Measurements from ENCODE around the gene CORO7. TPM values are rescaled to one million over a fixed set of nuclear protein-coding genes. Genes with fewer than 3 reads are reported as not detected.
A peak's percentile ranks its signal among the peaks of the same experiment; 100 is the strongest.

The CORO7 gene
- 7.5 and 9.2 TPM in 2 replicates for total RNA-seq (2014; rRNA removed; shearing (Covaris generic); ENCODE audit: low replicate concordance)

GRCh38 chr16:4416200-4417032 lies at the start of gene CORO7:
Gene CORO7 (minus strand): TSS chr16:4416596. CDS start chr16:4416518, 78 bp downstream.
- peak; percentile 96 for DNase-seq
- no peaks in the 10 kb centered on the region for H3K9me3 ChIP-seq
- peak within 1 kb of the TSS; percentile 73 for H3K4me3 ChIP-seq
- 0 out of 2 replicates have a peak, but pooled peaks cover 4% of the 10 kb centered on the region for H3K27me3 ChIP-seq
- peaks cover 3% of the 10 kb centered on the region; the same call in 1 of the 2 replicates for H3K36me3 ChIP-seq

DNA sequence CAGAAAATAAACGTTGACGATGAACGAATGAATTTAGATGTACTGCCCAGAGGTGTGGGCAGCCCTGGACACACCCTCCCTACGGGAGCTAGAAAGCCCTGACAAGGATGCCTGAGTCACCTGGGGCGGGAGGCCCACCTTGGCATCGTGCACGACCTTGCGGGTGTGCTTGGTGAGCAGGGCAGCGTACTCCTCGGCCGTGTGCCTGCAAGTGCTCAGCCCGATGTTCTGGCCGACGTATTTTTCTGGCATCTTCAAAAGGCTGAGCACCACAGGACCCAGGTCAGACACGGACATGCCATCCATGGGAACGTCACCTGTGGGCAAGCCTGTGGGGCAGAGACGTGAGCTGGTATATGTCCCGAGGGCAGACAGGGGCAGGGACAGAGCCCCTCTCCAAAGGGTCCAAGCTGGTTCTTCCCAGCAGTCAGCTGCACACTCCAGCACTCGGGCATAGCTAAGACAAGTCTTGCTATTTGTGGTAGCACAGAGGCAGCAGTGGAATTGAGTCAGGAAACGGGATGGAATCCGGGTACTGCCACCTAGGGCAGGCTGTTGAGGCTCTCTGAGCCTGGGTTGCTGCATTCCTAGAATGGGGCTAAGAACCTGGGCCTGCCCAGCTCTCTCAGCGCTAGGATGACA lies 47.2 kb upstream of the CORO7 start:
- Histone ChIP-seq H3K4me3 (no peak overlapping the region), H3K27me3 (no peaks in the 10 kb centered on the region), H3K9me3 (no peaks in the 10 kb centered on the region), H3K36me3 (peaks cover 53% of the 10 kb centered on the region)
- peak; percentile 13 for DNase-seq

- Histone ChIP-seq H3K4me3 (no peak overlapping the region), H3K36me3 (peaks cover 65% of the 10 kb centered on the region), H3K27me3 (no peaks in the 10 kb centered on the region), H3K9me3 (no peaks in the 10 kb centered on the region)
- DNase-seq: no peak
Measured at GRCh38 chr16:4461250-4462085, 45.1 kb upstream of the CORO7 start.

GRCh38 chr16:4460936-4461249 lies 44.5 kb upstream of the CORO7 start:
- Histone ChIP-seq H3K27me3 (no peaks in the 10 kb centered on the region), H3K4me3 (no peak overlapping the region), H3K36me3 (peaks cover 69% of the 10 kb centered on the region), H3K9me3 (no peaks in the 10 kb centered on the region)
- no peak for DNase-seq

GRCh38 chr16:4455951-4456350 lies 39.6 kb upstream of the CORO7 start:
- no peak for DNase-seq
- Histone ChIP-seq H3K27me3 (no peaks in the 10 kb centered on the region), H3K4me3 (no peak overlapping the region), H3K36me3 (peaks cover 90% of the 10 kb centered on the region), H3K9me3 (no peaks in the 10 kb centered on the region)

DNA sequence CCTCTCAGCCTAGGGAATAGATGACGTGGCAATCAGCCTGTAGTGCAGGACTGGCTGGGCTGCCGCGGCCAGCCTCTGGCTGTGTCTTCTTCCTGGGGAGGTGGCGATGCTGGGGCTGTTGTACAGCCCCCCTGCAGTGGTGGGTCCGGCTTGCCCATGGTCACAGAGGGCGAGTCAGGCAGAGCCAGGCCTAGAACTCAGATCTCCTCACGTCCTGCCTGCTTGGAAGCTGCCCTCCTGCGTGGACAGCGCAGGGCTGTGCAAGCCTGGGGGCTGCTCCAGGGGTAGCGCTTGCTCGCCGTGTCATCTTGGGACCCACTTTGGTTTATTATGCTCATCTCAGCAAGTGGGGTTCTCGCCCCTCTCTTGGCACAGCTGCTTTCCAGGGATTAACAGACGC lies 38.7 kb upstream of the CORO7 start:
- peaks cover 93% of the 10 kb centered on the region for H3K36me3 ChIP-seq
- no peak for DNase-seq
- H3K27me3 ChIP-seq: no peaks in the 10 kb centered on the region
- H3K4me3 ChIP-seq: no peak overlapping the region
- H3K9me3 ChIP-seq: no peaks in the 10 kb centered on the region

DNA sequence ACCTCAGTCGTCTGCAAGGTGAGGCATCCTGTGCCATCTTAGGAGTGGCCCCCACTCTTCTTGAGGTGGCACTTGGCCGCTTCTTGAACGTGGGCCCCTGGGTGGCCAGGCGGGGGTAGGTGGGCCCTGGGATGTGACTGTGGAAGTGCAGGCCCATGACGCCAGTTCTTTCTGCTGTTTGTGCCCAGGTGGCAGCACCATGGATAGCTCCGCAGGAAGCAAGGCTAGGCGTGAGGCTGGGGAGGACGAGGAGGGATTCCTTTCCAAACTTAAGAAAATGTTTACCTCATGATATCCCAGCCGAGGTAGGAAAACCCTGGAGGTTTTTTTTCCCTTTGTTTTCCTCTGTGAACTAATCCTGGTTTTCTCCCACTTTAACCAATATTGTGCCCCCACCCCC lies 38.2 kb upstream of the CORO7 start:
- peaks cover 93% of the 10 kb centered on the region for H3K36me3 ChIP-seq

GRCh38 chr16:4452674-4453073 lies 36.3 kb upstream of the CORO7 start:
- no peak overlapping the region for H3K4me3 ChIP-seq
- peaks cover 89% of the 10 kb centered on the region for H3K36me3 ChIP-seq
- H3K27me3 ChIP-seq: no peaks in the 10 kb centered on the region
- no peaks in the 10 kb centered on the region for H3K9me3 ChIP-seq
- DNase-seq: no peak

More for the DNA sequence above, 38.2 kb upstream of the CORO7 start:
- Histone ChIP-seq H3K4me3 (no peak overlapping the region), H3K27me3 (no peaks in the 10 kb centered on the region), H3K9me3 (no peaks in the 10 kb centered on the region)
- no peak for DNase-seq

DNA sequence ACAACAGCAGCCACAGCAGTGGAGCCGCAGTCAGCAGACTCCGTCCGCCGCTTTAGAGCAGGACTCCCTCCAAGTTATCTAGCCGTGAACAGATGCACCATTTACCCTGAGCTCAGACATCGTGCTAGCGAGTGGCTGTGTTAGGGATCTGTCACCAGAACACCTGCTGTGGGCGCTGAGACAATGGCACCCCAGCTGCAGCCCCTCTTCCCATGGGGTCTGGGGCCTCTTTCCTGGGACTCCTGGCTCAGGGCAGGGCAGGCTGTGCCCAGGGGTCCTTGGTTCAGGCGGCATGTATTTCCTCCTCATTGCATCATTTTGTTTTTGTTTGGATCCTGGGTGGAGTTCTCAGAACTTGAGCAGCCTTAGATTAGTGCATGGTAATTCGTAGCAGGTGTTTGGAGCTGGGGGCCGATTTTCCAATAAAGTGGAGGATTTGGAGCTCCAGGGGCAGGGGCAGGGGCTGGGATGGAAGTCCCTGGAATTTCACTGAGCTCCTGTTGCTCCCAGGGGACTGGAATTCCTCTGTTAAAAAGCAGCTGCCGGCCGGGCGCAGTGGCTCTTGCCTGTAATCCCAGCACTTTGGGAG lies 34.6 kb upstream of the CORO7 start:
- DNase-seq: no peak
- Histone ChIP-seq H3K4me3 (no peak overlapping the region), H3K36me3 (peaks cover 90% of the 10 kb centered on the region), H3K9me3 (no peaks in the 10 kb centered on the region), H3K27me3 (no peaks in the 10 kb centered on the region)

GRCh38 chr16:4450430-4450829 lies 34.0 kb upstream of the CORO7 start:
- H3K36me3 ChIP-seq: peaks cover 90% of the 10 kb centered on the region

DNA sequence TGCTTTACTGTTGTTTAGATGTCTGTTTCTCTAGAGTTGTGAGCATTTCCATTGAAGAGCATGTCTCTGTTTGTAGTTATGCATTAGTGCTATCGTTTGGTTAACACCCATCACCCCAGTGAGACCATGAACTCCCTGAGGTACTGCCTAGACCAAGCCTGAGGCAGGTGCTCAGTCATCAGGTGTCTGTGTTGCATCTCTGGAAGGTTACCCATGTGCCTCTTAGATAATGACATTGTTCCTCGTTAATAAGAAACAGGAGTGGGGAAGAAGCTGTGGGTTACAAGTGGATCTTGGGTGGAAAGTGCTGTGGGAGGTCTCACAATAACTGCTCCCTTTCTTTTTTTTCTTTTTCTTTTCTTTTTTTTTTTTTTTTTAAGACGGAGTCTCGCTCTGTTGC lies 27.6 kb upstream of the CORO7 start:
- DNase-seq: no peak
- H3K4me3 ChIP-seq: no peak overlapping the region
- H3K27me3 ChIP-seq: no peaks in the 10 kb centered on the region
- H3K9me3 ChIP-seq: no peaks in the 10 kb centered on the region
- H3K36me3 ChIP-seq: peaks cover 94% of the 10 kb centered on the region

More at GRCh38 chr16:4450430-4450829, 34.0 kb upstream of the CORO7 start:
- Histone ChIP-seq H3K4me3 (no peak overlapping the region), H3K9me3 (no peaks in the 10 kb centered on the region), H3K27me3 (no peaks in the 10 kb centered on the region)
- no peak for DNase-seq

- DNase-seq: no peak
- Histone ChIP-seq H3K9me3 (no peaks in the 10 kb centered on the region), H3K4me3 (no peak overlapping the region), H3K27me3 (no peaks in the 10 kb centered on the region), H3K36me3 (peaks cover 92% of the 10 kb centered on the region)
Measured at GRCh38 chr16:4443271-4443670, 26.9 kb upstream of the CORO7 start.

DNA sequence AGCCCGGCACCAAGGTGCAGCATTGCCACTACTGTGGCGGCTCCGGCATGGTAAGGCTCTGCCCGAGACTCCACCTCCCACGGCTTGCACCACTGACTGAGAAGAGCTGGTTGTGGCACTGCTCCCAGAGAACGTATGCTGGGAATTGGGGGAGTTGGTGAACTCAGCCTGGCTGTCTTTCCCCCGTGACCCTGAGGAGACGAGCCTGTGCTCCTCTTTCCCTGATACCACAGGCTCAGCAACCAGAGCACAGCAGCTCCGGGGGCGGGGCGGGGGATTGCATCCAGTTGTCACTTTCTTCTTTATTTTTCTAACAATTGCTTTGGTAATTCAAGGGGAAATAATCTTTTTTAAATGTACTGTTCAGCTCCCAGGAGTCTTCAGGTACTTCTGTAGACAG lies 26.0 kb upstream of the CORO7 start:
- DNase-seq: no peak
- Histone ChIP-seq H3K36me3 (peaks cover 95% of the 10 kb centered on the region), H3K4me3 (no peak overlapping the region), H3K9me3 (no peaks in the 10 kb centered on the region), H3K27me3 (no peaks in the 10 kb centered on the region)

GRCh38 chr16:4437366-4437765 lies 21.0 kb upstream of the CORO7 start:
- no peaks in the 10 kb centered on the region for H3K9me3 ChIP-seq
- DNase-seq: no peak
- no peak overlapping the region for H3K4me3 ChIP-seq
- peaks cover 93% of the 10 kb centered on the region for H3K36me3 ChIP-seq
- no peaks in the 10 kb centered on the region for H3K27me3 ChIP-seq

DNA sequence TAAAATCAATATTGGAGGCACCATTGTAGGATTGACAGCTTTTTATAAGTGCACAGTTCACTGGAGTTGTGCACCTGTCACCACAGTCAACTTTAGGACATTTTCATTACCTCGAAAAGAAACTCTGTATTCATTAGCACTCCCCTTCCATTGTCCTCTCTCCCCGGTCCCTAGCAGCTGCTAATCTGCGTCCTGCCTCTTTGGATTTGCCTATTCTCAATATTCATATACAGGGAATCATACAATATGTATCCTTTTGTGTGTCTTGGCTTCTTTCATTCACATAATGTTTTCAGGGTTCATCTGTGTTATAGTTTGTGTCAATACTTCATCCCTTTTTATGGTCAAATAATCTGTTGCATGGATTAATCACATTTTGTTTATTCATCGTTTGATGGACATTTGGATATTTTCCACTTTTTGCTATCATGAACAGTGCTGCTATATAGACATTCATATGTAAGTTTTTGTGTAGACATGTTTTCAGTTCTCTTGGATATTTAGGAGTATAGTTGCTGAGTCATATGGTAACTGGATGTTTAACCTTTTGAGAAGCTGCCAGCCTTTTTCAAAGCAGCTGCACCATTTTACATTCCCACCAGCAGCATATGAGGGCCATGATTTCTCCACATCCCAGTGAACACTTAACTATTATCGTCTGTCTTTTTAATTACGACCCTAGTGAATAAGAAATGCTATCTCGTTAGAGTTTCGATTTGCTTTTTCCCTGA lies 19.1 kb upstream of the CORO7 start:
- H3K36me3 ChIP-seq: peaks cover 93% of the 10 kb centered on the region

More for the DNA sequence above, 19.1 kb upstream of the CORO7 start:
- no peak for DNase-seq
- H3K27me3 ChIP-seq: no peaks in the 10 kb centered on the region
- no peaks in the 10 kb centered on the region for H3K9me3 ChIP-seq
- H3K4me3 ChIP-seq: no peak overlapping the region

Measured in MG63 (cell line).